ENCODE measurements around the gene DNA2. TPM values are rescaled to one million over a fixed set of nuclear protein-coding genes. Genes with fewer than 3 reads are reported as not detected.

The DNA2 gene
- total and polyA plus RNA-seq, 2 of the 13 experiments (the other 11 are each of a cell fraction or from before 2014, with no cell fraction given) = 4.8 to 27.3 TPM

- TF ChIP-seq ZNF782 (CRISPR knock-in tag; IDR thresholded peaks at IDR 0.05; ENCODE audit: borderline replicate concordance) (no peak), THRA (CRISPR knock-in tag; IDR thresholded peaks at IDR 0.05; ENCODE audit: borderline replicate concordance) (no peak), ZFP90 (CRISPR knock-in tag; IDR thresholded peaks at IDR 0.05; ENCODE audit: borderline replicate concordance) (no peak), KDM2A (CRISPR knock-in tag; IDR thresholded peaks at IDR 0.05; ENCODE audit: borderline replicate concordance, low read depth) (no peak)
Observed at GRCh38 chr10:68506411-68506810, 34.6 kb upstream of the DNA2 start (continued).

GRCh38 chr10:68502846-68503245, 31.1 kb upstream of the DNA2 start:
- intact Hi-C loops (cut with micrococcal nuclease; ENCODE audit: unreplicated experiment) (no loop called here), in situ Hi-C loops (cut with HindIII; ENCODE audit: extremely low pct_ligation_motif_present, low pct_unique_long_range_greater_than_20kb) (no loop called here)
- Histone ChIP-seq H2AFZ (ENCODE audit: low read length) (no peak overlapping the region), H3K4me1 (ENCODE audit: insufficient read depth, low read length) (no peaks in the 10 kb centered on the region), H3K36me3 (replicated peaks in 1 of 2; ENCODE audit: control insufficient read depth in 1 of 2, insufficient read depth in 2 of 2, low read length in 2 of 2) (peaks cover 3 to 28% of the 10 kb centered on the region in 2 experiments; a peak in 4 of 5 replicates), H3K9ac (ENCODE audit: insufficient read depth, low read depth, low read length) (no peak overlapping the region), H3K79me2 (ENCODE audit: insufficient read depth, low read length) (no peaks in the 10 kb centered on the region), H4K20me1 (ENCODE audit: insufficient read depth, low read length) (no peaks in the 10 kb centered on the region), H3K27me3 (ENCODE audit: control insufficient read depth in 1 of 2, insufficient read depth in 2 of 2, low read length in 2 of 2) (no peaks in the 10 kb centered on the region), H3K27ac (ENCODE audit: extremely low read length, insufficient read depth, low read length) (no peak overlapping the region), H3K9me3 (ENCODE audit: low read length) (no peaks in the 10 kb centered on the region), H3K4me3 (replicated peaks in 1 of 3; ENCODE audit: insufficient read depth in 1 of 3, low read depth in 2 of 3, low read length in 3 of 3) (no peak overlapping the region), H3K4me2 (ENCODE audit: low read depth, low read length) (no peak overlapping the region)
- FAIRE-seq (no peak), DNase-seq (ENCODE audit: low spot score) (no peak), ATAC-seq (no peak)
- ChIA-PET POLR2A (no interaction called here), CTCF (ENCODE audit: low intra/inter-chr PET ratio, low total read pairs) (no interaction called here)
- WGBS (ENCODE audit: low lambda C conversion rate) = 96% methylated on average over 1 of the region's 1 CpG
- no TSS peak for BruUV-seq (replicated peaks)
- TF ChIP-seq ZNF557 (CRISPR knock-in tag; IDR thresholded peaks at IDR 0.05) (no peak), PCBP1 (IDR thresholded peaks at IDR 0.05; ENCODE audit: borderline replicate concordance, low read depth, low read length) (0 out of 2 replicates have a peak, but pooled peaks have one; percentile 75), PCBP2 (optimal IDR thresholded peaks at IDR 0.05; ENCODE audit: low read depth, low read length, poor library complexity, severe bottlenecking) (peak; percentile 70), HNRNPK (IDR thresholded peaks at IDR 0.05; ENCODE audit: low read depth, low read length, poor library complexity, severe bottlenecking) (peak; percentile 98), ZNF12 (CRISPR knock-in tag; IDR thresholded peaks at IDR 0.05) (no peak)

All from HepG2 (cell line).